H9 (cell line): Measurements from ENCODE around the gene CDH6. TPM values are rescaled to one million over a fixed set of nuclear protein-coding genes. Genes with fewer than 3 reads are reported as not detected.

Source experiments
- DNase-seq: peaks from one replicate; pipeline ENCODE4 v3.0.0-alpha.2; 2017
- H2AFZ ChIP-seq: one replicate; pipeline ENCODE4 v1.6.1; 2013; ENCODE audit warnings: mild to moderate bottlenecking, low read length, control low read depth, moderate library complexity
- H2AK5ac ChIP-seq: 2 replicates; pipeline ENCODE4 v1.6.1; 2013; ENCODE audit warnings: low read length, control low read depth, mixed read lengths; ENCODE audit not compliant: insufficient read length
- H2BK120ac ChIP-seq: one replicate; pipeline ENCODE4 v1.6.1; 2013; ENCODE audit warnings: low read depth, mild to moderate bottlenecking, low read length, control low read depth, inconsistent platforms; ENCODE audit not compliant: poor library complexity, severe bottlenecking
- H2BK12ac ChIP-seq: 2 replicates; pipeline ENCODE4 v1.6.1; 2013; ENCODE audit warnings: low read length, control low read depth, mixed read lengths, low read depth; ENCODE audit not compliant: insufficient read length
- H2BK15ac ChIP-seq: 2 replicates; pipeline ENCODE4 v1.6.1; 2013; ENCODE audit warnings: low read depth, low read length, control low read depth
- H2BK20ac ChIP-seq: one replicate; pipeline ENCODE4 v1.6.1; 2013; ENCODE audit warnings: low read depth, mild to moderate bottlenecking, low read length, control low read depth, inconsistent platforms; ENCODE audit not compliant: poor library complexity, severe bottlenecking
- H2BK5ac ChIP-seq: 2 replicates; pipeline ENCODE4 v1.6.1; 2013; ENCODE audit warnings: low read length, control low read depth, mixed read lengths; ENCODE audit not compliant: insufficient read length
- H3K14ac ChIP-seq: 2 replicates; pipeline ENCODE4 v1.6.1; 2013; ENCODE audit warnings: low read length, control low read depth; ENCODE audit not compliant: insufficient read depth
- H3K18ac ChIP-seq: 2 replicates; pipeline ENCODE4 v1.6.1; 2013; ENCODE audit warnings: low read depth, mild to moderate bottlenecking, mixed read lengths, low read length, control low read depth; ENCODE audit not compliant: insufficient read length
- H3K23ac ChIP-seq: 2 replicates; pipeline ENCODE4 v1.6.1; 2013; ENCODE audit warnings: low read length, control low read depth, mixed read lengths, low read depth; ENCODE audit not compliant: insufficient read length
- H3K23me2 ChIP-seq: 2 replicates; pipeline ENCODE4 v1.6.1; 2013; ENCODE audit warnings: low read depth, mild to moderate bottlenecking, mixed read lengths, low read length, control low read depth; ENCODE audit not compliant: insufficient read length, poor library complexity, severe bottlenecking
- H3K27ac ChIP-seq: 2 replicates; pipeline ENCODE4 v1.5.1; 2013; ENCODE audit warnings: low read length, control low read depth, mixed read lengths, low read depth; ENCODE audit not compliant: insufficient read length
- H3K27me3 ChIP-seq: 2 replicates; pipeline ENCODE4 v1.6.1; 2013; ENCODE audit warnings: low read length, control low read depth, inconsistent platforms; ENCODE audit not compliant: insufficient read depth
- H3K4ac ChIP-seq: 2 replicates; pipeline ENCODE4 v1.6.1; 2013; ENCODE audit warnings: low read depth, mild to moderate bottlenecking, control low read depth, inconsistent platforms, low read length, moderate library complexity
- H3K4me1 ChIP-seq: 2 replicates; pipeline ENCODE4 v1.6.1; 2013; ENCODE audit warnings: low read length, control low read depth, inconsistent platforms; ENCODE audit not compliant: insufficient read depth
- H3K4me2 ChIP-seq: 2 replicates; pipeline ENCODE4 v1.6.1; 2013; ENCODE audit warnings: low read length, control low read depth, mixed read lengths; ENCODE audit not compliant: insufficient read length, insufficient read depth
- H3K56ac ChIP-seq: 2 replicates; pipeline ENCODE4 v1.6.1; 2013; ENCODE audit warnings: low read depth, mild to moderate bottlenecking, mixed read lengths, low read length, control low read depth; ENCODE audit not compliant: insufficient read length
- H3K79me1 ChIP-seq: 2 replicates; pipeline ENCODE4 v1.6.1; 2013; ENCODE audit warnings: low read depth, mild to moderate bottlenecking, moderate library complexity, low read length, control low read depth, inconsistent platforms; ENCODE audit not compliant: insufficient read depth, poor library complexity, severe bottlenecking
- H3K79me2 ChIP-seq: 2 replicates; pipeline ENCODE4 v1.6.1; 2013; ENCODE audit warnings: low read length, control low read depth, inconsistent platforms; ENCODE audit not compliant: insufficient read depth
- H3K9ac ChIP-seq: 2 replicates; pipeline ENCODE4 v1.6.1; 2013; ENCODE audit warnings: low read length, control low read depth, mixed read lengths; ENCODE audit not compliant: insufficient read length; ENCODE audit errors: extremely low read depth
- H3K9me3 ChIP-seq: one replicate; pipeline ENCODE4 v1.6.1; 2013; ENCODE audit warnings: low read depth, low read length, inconsistent platforms; ENCODE audit not compliant: control insufficient read depth
- H3T11ph ChIP-seq: one replicate; pipeline ENCODE4 v1.6.1; 2013; ENCODE audit warnings: mild to moderate bottlenecking, low read length, control low read depth, inconsistent platforms
- H4K20me1 ChIP-seq: one replicate; pipeline ENCODE4 v1.6.1; 2013; ENCODE audit not compliant: control insufficient read depth, insufficient read length, insufficient read depth
- H4K5ac ChIP-seq: 2 replicates; pipeline ENCODE4 v1.6.1; 2013; ENCODE audit warnings: low read depth, mild to moderate bottlenecking, mixed read lengths, low read length, control low read depth; ENCODE audit not compliant: insufficient read length
- H4K8ac ChIP-seq: replicated peaks from 2 replicates; pipeline ENCODE4 v1.6.1; 2013; ENCODE audit warnings: low read length, control low read depth, mixed read lengths, low read depth; ENCODE audit not compliant: insufficient read length
- H4K91ac ChIP-seq: 2 replicates; pipeline ENCODE4 v1.6.1; 2013; ENCODE audit warnings: low read depth, mild to moderate bottlenecking, moderate library complexity, mixed read lengths, low read length, control low read depth; ENCODE audit not compliant: insufficient read length
- H3K27ac Mint-ChIP-seq, 3 experiments: 2 replicates in 2 of 3; 3 replicates in 1 of 3; pipeline ENCODE4 v1.8.0; 2020 to 2021; ENCODE audit warnings: mixed read lengths in 3 of 3, mild to moderate bottlenecking in 1 of 3, moderate library complexity in 1 of 3
- H3K27me3 Mint-ChIP-seq: 2 replicates; pipeline ENCODE4 v1.8.0; 2021; ENCODE audit warnings: low read depth, mild to moderate bottlenecking, moderate library complexity, mixed read lengths
- H3K36me3 Mint-ChIP-seq, 3 experiments: 2 replicates in 2 of 3; 3 replicates in 1 of 3; pipeline ENCODE4 v1.8.0; 2020 to 2021; ENCODE audit warnings: low read depth in 3 of 3, mixed read lengths in 3 of 3; ENCODE audit not compliant: insufficient read depth in 1 of 3
- H3K4me1 Mint-ChIP-seq, 2 experiments: 2 replicates each; pipeline ENCODE4 v1.8.0; 2020; ENCODE audit warnings: mixed read lengths in 2 of 2
- H3K4me3 Mint-ChIP-seq, 2 experiments: 2 replicates in 1 of 2; 3 replicates in 1 of 2; pipeline ENCODE4 v1.8.0; 2020 to 2021; ENCODE audit warnings: mild to moderate bottlenecking in 2 of 2, mixed read lengths in 2 of 2, moderate library complexity in 1 of 2
- H3K9me3 Mint-ChIP-seq, 2 experiments: 2 replicates in 1 of 2; 3 replicates in 1 of 2; pipeline ENCODE4 v1.8.0; 2020; ENCODE audit warnings: mild to moderate bottlenecking in 2 of 2, mixed read lengths in 2 of 2, moderate library complexity in 1 of 2
- WGBS: extraction: QIAGEN DNeasy Blood & Tissue Kit; methylation state at CpG from one replicate; pipeline ENCODE4 v1.1.7; 2013; ENCODE audit warnings: missing lambda C conversion rate, low lambda C conversion rate, mixed read lengths; ENCODE audit not compliant: insufficient read length; ENCODE audit errors: extremely low coverage; 5-methylcytosine and 5-hydroxymethylcytosine counted together
- total RNA-seq: library from RNA; stranded (reverse); gene quantifications from 2 replicates; pipeline ENCODE4 v1.2.1, GENCODE V29; 2021
- TF ChIP-seq, protein P1 (sequence below): fragments of 200-600 bp; sonication (generic); conservative IDR thresholded peaks from 3 replicates; pipeline ENCODE4 v1.8.0; 2021; ENCODE audit warnings: antibody characterized with exemption, mild to moderate bottlenecking

Gene CDH6
- total RNA-seq, 1 experiment from 2014 or later: 11.7 TPM

- H3K4me1 ChIP-seq: no peaks in the 10 kb centered on the region; the same call in 1 of the 2 replicates
- no peak overlapping the region for H3K9ac ChIP-seq
- Mint-ChIP-seq H3K4me1 (peaks cover 12 to 13% of the 10 kb centered on the region in 2 experiments), H3K9me3 (no peaks in the 10 kb centered on the region; a peak in 2 of 5 replicates), H3K27ac (no peak overlapping the region), H3K36me3 (no peaks in the 10 kb centered on the region), H3K27me3 (no peaks in the 10 kb centered on the region), H3K4me3 (no peak overlapping the region)
- H2BK5ac ChIP-seq: no peak overlapping the region
- H3K27me3 ChIP-seq: no peaks in the 10 kb centered on the region
- H3K18ac ChIP-seq: no peak overlapping the region
- no peak overlapping the region for H2BK20ac ChIP-seq
- no peak overlapping the region for H2AK5ac ChIP-seq
- no peaks in the 10 kb centered on the region for H3K79me2 ChIP-seq
- H4K91ac ChIP-seq: no peak overlapping the region
- no peak overlapping the region for H3K14ac ChIP-seq
- TF ChIP-seq, protein P1, sequence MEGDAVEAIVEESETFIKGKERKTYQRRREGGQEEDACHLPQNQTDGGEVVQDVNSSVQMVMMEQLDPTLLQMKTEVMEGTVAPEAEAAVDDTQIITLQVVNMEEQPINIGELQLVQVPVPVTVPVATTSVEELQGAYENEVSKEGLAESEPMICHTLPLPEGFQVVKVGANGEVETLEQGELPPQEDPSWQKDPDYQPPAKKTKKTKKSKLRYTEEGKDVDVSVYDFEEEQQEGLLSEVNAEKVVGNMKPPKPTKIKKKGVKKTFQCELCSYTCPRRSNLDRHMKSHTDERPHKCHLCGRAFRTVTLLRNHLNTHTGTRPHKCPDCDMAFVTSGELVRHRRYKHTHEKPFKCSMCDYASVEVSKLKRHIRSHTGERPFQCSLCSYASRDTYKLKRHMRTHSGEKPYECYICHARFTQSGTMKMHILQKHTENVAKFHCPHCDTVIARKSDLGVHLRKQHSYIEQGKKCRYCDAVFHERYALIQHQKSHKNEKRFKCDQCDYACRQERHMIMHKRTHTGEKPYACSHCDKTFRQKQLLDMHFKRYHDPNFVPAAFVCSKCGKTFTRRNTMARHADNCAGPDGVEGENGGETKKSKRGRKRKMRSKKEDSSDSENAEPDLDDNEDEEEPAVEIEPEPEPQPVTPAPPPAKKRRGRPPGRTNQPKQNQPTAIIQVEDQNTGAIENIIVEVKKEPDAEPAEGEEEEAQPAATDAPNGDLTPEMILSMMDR: no peak
- no peaks in the 10 kb centered on the region for H4K20me1 ChIP-seq
- H4K8ac ChIP-seq: no peak overlapping the region
- H2AFZ ChIP-seq: no peak overlapping the region
- no peak overlapping the region for H2BK15ac ChIP-seq
- H3K4ac ChIP-seq: no peak overlapping the region
- no peak overlapping the region for H2BK120ac ChIP-seq
- H3K23ac ChIP-seq: no peak overlapping the region
- no peak overlapping the region for H3K56ac ChIP-seq
- no peak overlapping the region for H2BK12ac ChIP-seq
- no peak for DNase-seq
- no peak overlapping the region for H3K4me2 ChIP-seq
- H3T11ph ChIP-seq: no peak overlapping the region
- no CpG with 5 or more reads among the region's 3 CpGs for WGBS
- H3K23me2 ChIP-seq: no peaks in the 10 kb centered on the region
- no peak overlapping the region for H3K27ac ChIP-seq
- no peaks in the 10 kb centered on the region for H3K9me3 ChIP-seq
- H3K79me1 ChIP-seq: no peaks in the 10 kb centered on the region
- no peak overlapping the region for H4K5ac ChIP-seq
Observed at GRCh38 chr5:31283326-31283725, 89.8 kb downstream of the CDH6 start.
